ENCODE results near the gene MFF.

MFF gene

DNA sequence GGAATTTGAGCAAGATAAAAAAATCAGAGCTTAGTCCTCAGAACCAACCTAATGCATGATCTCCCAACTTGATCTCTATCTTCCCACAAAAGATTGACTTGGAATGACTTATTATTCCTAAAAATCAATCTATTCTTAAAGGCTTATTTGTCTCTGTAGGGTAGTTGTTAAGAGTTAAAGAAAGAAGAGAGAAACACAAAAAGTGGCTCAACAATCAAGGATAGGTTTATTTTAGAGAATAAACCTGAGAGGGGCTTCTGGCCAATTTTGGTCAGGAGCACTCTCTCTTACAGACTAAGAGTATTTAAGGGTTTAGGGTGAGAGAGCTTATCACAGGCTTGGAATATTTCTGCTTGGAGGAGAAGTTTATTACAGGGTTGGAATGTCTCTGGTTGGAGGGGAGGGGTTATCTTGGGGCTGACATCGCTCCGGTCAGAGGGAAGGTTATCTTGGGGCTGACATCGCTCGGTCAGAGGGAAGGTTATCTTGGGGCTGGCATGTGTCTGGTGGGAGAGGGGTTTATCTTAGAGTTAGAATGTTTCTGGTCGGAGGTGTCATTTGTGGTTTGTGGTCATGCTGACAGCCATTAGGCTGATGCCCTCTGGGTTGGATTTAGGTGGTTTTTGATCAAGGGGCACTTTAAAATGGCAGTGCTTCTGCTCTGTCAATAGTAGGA lies 2.4 kb upstream of the MFF start:
- DNase-seq = no peak
- Histone ChIP-seq H3K36me3 (no peaks in the 10 kb centered on the region; the same call in 1 of the 2 replicates), H3K9me3 (ENCODE audit: severe bottlenecking) (peaks cover 6% of the 10 kb centered on the region), H3K27me3 (ENCODE audit: insufficient read depth, low read depth, severe bottlenecking) (no peaks in the 10 kb centered on the region), H3K27ac (no peak overlapping the region), H3K4me3 (ENCODE audit: low read depth, low read length) (no peak overlapping the region)
- TF ChIP-seq, protein P1, sequence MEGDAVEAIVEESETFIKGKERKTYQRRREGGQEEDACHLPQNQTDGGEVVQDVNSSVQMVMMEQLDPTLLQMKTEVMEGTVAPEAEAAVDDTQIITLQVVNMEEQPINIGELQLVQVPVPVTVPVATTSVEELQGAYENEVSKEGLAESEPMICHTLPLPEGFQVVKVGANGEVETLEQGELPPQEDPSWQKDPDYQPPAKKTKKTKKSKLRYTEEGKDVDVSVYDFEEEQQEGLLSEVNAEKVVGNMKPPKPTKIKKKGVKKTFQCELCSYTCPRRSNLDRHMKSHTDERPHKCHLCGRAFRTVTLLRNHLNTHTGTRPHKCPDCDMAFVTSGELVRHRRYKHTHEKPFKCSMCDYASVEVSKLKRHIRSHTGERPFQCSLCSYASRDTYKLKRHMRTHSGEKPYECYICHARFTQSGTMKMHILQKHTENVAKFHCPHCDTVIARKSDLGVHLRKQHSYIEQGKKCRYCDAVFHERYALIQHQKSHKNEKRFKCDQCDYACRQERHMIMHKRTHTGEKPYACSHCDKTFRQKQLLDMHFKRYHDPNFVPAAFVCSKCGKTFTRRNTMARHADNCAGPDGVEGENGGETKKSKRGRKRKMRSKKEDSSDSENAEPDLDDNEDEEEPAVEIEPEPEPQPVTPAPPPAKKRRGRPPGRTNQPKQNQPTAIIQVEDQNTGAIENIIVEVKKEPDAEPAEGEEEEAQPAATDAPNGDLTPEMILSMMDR (IDR thresholded peaks at IDR 0.05; ENCODE audit: low read depth, low read length) = no peak

GRCh38 chr2:227323818-227324217 lies 1.2 kb upstream of the MFF start:
- Histone ChIP-seq H3K4me3 (ENCODE audit: low read depth, low read length) (no peak overlapping the region), H3K27me3 (ENCODE audit: insufficient read depth, low read depth, severe bottlenecking) (no peaks in the 10 kb centered on the region), H3K36me3 (no peaks in the 10 kb centered on the region; the same call in 1 of the 2 replicates), H3K27ac (no peak overlapping the region), H3K9me3 (ENCODE audit: severe bottlenecking) (peaks cover 6% of the 10 kb centered on the region)
- DNase-seq = no peak
- TF ChIP-seq, protein P1 (IDR thresholded peaks at IDR 0.05; ENCODE audit: low read depth, low read length) = no peak

DNA sequence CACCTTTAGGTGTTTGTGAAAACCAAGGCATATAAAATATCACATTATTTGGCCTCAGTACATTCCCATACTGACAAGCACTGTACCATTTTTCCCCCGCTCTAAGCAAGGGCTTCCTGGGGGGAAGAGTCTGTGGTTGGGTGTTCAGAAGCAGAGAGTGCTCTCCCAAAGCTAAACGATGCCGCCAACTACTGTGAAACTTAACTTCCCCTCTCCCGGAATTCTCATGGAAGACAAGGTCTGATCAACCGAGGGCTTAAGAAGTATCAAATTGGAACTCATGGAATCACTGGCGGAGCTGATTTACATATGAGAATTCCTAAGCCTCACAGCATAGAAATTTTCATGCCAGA lies 433 bp upstream of the MFF start:
- Histone ChIP-seq H3K27me3 (ENCODE audit: insufficient read depth, low read depth, severe bottlenecking) (no peaks in the 10 kb centered on the region), H3K9me3 (ENCODE audit: severe bottlenecking) (peaks cover 6% of the 10 kb centered on the region), H3K27ac (peak overlapping the region; percentile 95), H3K4me3 (ENCODE audit: low read depth, low read length) (peak overlapping the region; percentile 83), H3K36me3 (peaks cover 5% of the 10 kb centered on the region)
- TF ChIP-seq, protein P1 (IDR thresholded peaks at IDR 0.05; ENCODE audit: low read depth, low read length) = no peak
- no peak for DNase-seq

GRCh38 chr2:227325839-227326195 lies 766 bp downstream of the MFF start:
- peak; percentile 29 for DNase-seq
- TF ChIP-seq, protein P1 (IDR thresholded peaks at IDR 0.05; ENCODE audit: low read depth, low read length) = no peak
- no peaks in the 10 kb centered on the region for H3K27me3 ChIP-seq (ENCODE audit: insufficient read depth, low read depth, severe bottlenecking)
- H3K27ac ChIP-seq = peak overlapping the region; percentile 95
- peak overlapping the region; percentile 83 for H3K4me3 ChIP-seq (ENCODE audit: low read depth, low read length)
- H3K9me3 ChIP-seq (ENCODE audit: severe bottlenecking) = peaks cover 6% of the 10 kb centered on the region
- peaks cover 10% of the 10 kb centered on the region for H3K36me3 ChIP-seq

- H3K9me3 ChIP-seq (ENCODE audit: severe bottlenecking) = no peaks in the 10 kb centered on the region
- no peak overlapping the region for H3K4me3 ChIP-seq (ENCODE audit: low read depth, low read length)
- DNase-seq = no peak
- no peak overlapping the region for H3K27ac ChIP-seq
- peaks cover 10% of the 10 kb centered on the region for H3K36me3 ChIP-seq
- H3K27me3 ChIP-seq (ENCODE audit: insufficient read depth, low read depth, severe bottlenecking) = no peaks in the 10 kb centered on the region
- TF ChIP-seq, protein P1 (IDR thresholded peaks at IDR 0.05; ENCODE audit: low read depth, low read length) = no peak
Measured at GRCh38 chr2:227326783-227327182, 1.7 kb downstream of the MFF start.

- Histone ChIP-seq H3K36me3 (peaks cover 23% of the 10 kb centered on the region), H3K4me3 (ENCODE audit: low read depth, low read length) (no peak overlapping the region), H3K27me3 (ENCODE audit: insufficient read depth, low read depth, severe bottlenecking) (no peaks in the 10 kb centered on the region), H3K9me3 (ENCODE audit: severe bottlenecking) (no peaks in the 10 kb centered on the region), H3K27ac (no peak overlapping the region)
- no peak for DNase-seq
- TF ChIP-seq, protein P1 (IDR thresholded peaks at IDR 0.05; ENCODE audit: low read depth, low read length) = no peak
Measured at GRCh38 chr2:227335713-227336112, 10.7 kb downstream of the MFF start.

Data from WERI-Rb-1 (cell line).